A172 (cell line): ENCODE data around the gene CCDC8. TPM values are rescaled to one million over a fixed set of nuclear protein-coding genes. Genes with fewer than 3 reads are reported as not detected.
"Not testable (repeated sequence)": the region's sequence is repeated elsewhere in the genome, so short reads cannot be mapped to it uniquely, and the experiment has no call there.

ENCODE experiments used
- DNase-seq: peaks from one replicate; pipeline ENCODE4 v3.0.0-alpha.2; 2015; ENCODE audit warnings: low spot score
- total RNA-seq: library from RNA; depleted of rRNA; stranded (reverse); fragments of >200 nt; shearing (Covaris generic); gene quantifications from 2 replicates; pipeline ENCODE4 v1.2.3, GENCODE V29; 2014; rRNA removed

The CCDC8 gene
- total RNA-seq, result not detected in 2 replicates

GRCh38 chr19:46413262-46414031 lies at the start of gene CCDC8:
TSS of gene CCDC8 (minus strand) at chr19:46413564. CDS start at chr19:46412810, 754 bp downstream.
- no peak for DNase-seq

GRCh38 chr19:46461537-46461936 lies 48.2 kb upstream of the CCDC8 start:
- DNase-seq, result no peak

- DNase-seq, result no peak
These were observed 47.6 kb upstream of the CCDC8 start for GRCh38 chr19:46460981-46461380.

GRCh38 chr19:46460055-46460454 lies 46.7 kb upstream of the CCDC8 start:
- no peak for DNase-seq

GRCh38 chr19:46456930-46457329 lies 43.6 kb upstream of the CCDC8 start:
- DNase-seq, result no peak

- no peak for DNase-seq
These were observed 40.9 kb upstream of the CCDC8 start for GRCh38 chr19:46454244-46454643.

- no peak for DNase-seq
These were observed 40.3 kb upstream of the CCDC8 start for GRCh38 chr19:46453661-46454060.

GRCh38 chr19:46452186-46452585 lies 38.8 kb upstream of the CCDC8 start:
- no peak for DNase-seq

- no peak for DNase-seq
These were observed 38.0 kb upstream of the CCDC8 start for GRCh38 chr19:46451352-46451751.

GRCh38 chr19:46450737-46451136 lies 37.4 kb upstream of the CCDC8 start:
- DNase-seq, result no peak

GRCh38 chr19:46449228-46449627 lies 35.9 kb upstream of the CCDC8 start:
- no peak for DNase-seq

- DNase-seq, result no peak
These were observed 35.2 kb upstream of the CCDC8 start for GRCh38 chr19:46448601-46449000.

GRCh38 chr19:46447824-46448223 lies 34.5 kb upstream of the CCDC8 start:
- no peak for DNase-seq

- no peak for DNase-seq
These were observed 33.6 kb upstream of the CCDC8 start for GRCh38 chr19:46447006-46447405.

GRCh38 chr19:46446021-46446420 lies 32.7 kb upstream of the CCDC8 start:
- no peak for DNase-seq

GRCh38 chr19:46442808-46443450 lies 29.6 kb upstream of the CCDC8 start:
- DNase-seq, result peak; percentile 57

GRCh38 chr19:46441866-46442265 lies 28.5 kb upstream of the CCDC8 start:
- DNase-seq, result no peak

GRCh38 chr19:46435689-46436088 lies 22.3 kb upstream of the CCDC8 start:
- not testable (repeated sequence) for DNase-seq

- DNase-seq, result no peak
These were observed 21.6 kb upstream of the CCDC8 start for GRCh38 chr19:46435009-46435408.

- DNase-seq, result not testable (repeated sequence)
These were observed 20.1 kb upstream of the CCDC8 start for GRCh38 chr19:46433470-46433869.

- no peak for DNase-seq
These were observed 18.5 kb upstream of the CCDC8 start for GRCh38 chr19:46431824-46432223.

- no peak for DNase-seq
These were observed 16.6 kb upstream of the CCDC8 start for GRCh38 chr19:46429999-46430398.
